Measurements from ENCODE around the gene OGFR. TPM values are rescaled to one million over a fixed set of nuclear protein-coding genes. Genes with fewer than 3 reads are reported as not detected.

OGFR gene
- total RNA-seq, 1 donor from 2014 or later: 43.7 TPM

GRCh38 chr20:62800314-62801259, 4.0 kb upstream of the OGFR start:
- DNase-seq (ENCODE audit: extremely low spot score in 2 of 2): no peak
- Histone ChIP-seq H3K27ac (no peak overlapping the region), H3K36me3 (peaks cover 0 to 20% of the 10 kb centered on the region in 2 donors), H3K4me3 (no peak overlapping the region), H3K27me3 (no peaks in the 10 kb centered on the region), H3K9me3 (no peaks in the 10 kb centered on the region), H3K4me1 (peaks cover 20% of the 10 kb centered on the region)
- no peak for TF ChIP-seq POLR2AphosphoS5 (IDR thresholded peaks at IDR 0.05; ENCODE audit: insufficient read depth in 1 of 2, low read depth in 1 of 2)
- TF ChIP-seq, protein P1, sequence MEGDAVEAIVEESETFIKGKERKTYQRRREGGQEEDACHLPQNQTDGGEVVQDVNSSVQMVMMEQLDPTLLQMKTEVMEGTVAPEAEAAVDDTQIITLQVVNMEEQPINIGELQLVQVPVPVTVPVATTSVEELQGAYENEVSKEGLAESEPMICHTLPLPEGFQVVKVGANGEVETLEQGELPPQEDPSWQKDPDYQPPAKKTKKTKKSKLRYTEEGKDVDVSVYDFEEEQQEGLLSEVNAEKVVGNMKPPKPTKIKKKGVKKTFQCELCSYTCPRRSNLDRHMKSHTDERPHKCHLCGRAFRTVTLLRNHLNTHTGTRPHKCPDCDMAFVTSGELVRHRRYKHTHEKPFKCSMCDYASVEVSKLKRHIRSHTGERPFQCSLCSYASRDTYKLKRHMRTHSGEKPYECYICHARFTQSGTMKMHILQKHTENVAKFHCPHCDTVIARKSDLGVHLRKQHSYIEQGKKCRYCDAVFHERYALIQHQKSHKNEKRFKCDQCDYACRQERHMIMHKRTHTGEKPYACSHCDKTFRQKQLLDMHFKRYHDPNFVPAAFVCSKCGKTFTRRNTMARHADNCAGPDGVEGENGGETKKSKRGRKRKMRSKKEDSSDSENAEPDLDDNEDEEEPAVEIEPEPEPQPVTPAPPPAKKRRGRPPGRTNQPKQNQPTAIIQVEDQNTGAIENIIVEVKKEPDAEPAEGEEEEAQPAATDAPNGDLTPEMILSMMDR (IDR thresholded peaks at IDR 0.05): no peak
- TF ChIP-seq POLR2A (IDR thresholded peaks at IDR 0.05): no peak
- intact Hi-C loops (cut with DNase I): no loop called here

DNA sequence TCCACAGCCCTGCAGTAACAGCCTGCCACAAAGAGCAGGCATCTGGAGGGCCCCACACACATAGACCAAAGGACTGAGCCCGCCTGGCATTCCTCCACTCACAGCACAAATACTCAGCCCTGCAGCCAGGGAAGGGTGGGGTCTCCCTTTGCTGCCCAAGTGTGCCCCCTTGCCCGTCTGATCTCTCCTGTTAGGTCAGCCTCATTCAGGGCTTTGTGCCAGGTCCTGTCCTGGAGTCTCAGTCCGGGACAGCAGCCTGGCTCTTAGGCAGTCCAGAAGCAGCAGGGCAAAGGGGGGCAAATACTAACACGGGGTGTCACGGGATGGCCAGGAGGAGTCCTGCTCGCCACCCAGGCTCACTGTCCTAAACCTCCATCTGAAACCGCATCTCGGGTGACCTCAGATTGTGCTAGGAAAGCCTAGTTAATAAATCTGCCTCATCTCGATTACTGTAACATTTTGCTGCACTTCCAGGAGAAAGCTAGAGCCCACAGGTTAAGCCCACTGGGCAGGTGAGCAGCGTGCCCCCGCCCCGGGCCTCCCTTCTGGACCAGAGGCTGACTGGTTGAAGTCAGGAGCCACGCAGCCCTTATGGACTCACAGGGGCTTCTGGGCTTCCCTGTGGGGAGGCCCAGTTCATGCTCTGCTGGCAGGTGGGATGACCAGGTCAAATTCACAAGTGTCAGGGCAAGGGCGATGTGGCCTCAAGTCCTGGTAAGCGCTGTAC, 3.2 kb upstream of the OGFR start:
- peaks cover 28% of the 10 kb centered on the region for H3K4me1 ChIP-seq
- intact Hi-C loops (cut with DNase I): no loop called here
- no peak overlapping the region for H3K4me3 ChIP-seq
- H3K36me3 ChIP-seq: peaks cover 0 to 20% of the 10 kb centered on the region in 2 donors
- H3K27ac ChIP-seq: no peak overlapping the region
- DNase-seq (ENCODE audit: extremely low spot score in 2 of 2): no peak
- H3K9me3 ChIP-seq: no peaks in the 10 kb centered on the region
- no peaks in the 10 kb centered on the region for H3K27me3 ChIP-seq
- TF ChIP-seq, protein P1 (IDR thresholded peaks at IDR 0.05): no peak
- no peak for TF ChIP-seq POLR2AphosphoS5 (IDR thresholded peaks at IDR 0.05; ENCODE audit: insufficient read depth in 1 of 2, low read depth in 1 of 2)
- no peak for TF ChIP-seq POLR2A (IDR thresholded peaks at IDR 0.05)

- Histone ChIP-seq H3K4me1 (peaks cover 31% of the 10 kb centered on the region), H3K27me3 (no peaks in the 10 kb centered on the region), H3K9me3 (no peaks in the 10 kb centered on the region), H3K27ac (no peak overlapping the region), H3K36me3 (peaks cover 0 to 20% of the 10 kb centered on the region in 2 donors), H3K4me3 (no peak overlapping the region)
- TF ChIP-seq POLR2AphosphoS5 (IDR thresholded peaks at IDR 0.05; ENCODE audit: insufficient read depth in 1 of 2, low read depth in 1 of 2) (no peak), POLR2A (IDR thresholded peaks at IDR 0.05) (no peak)
- TF ChIP-seq, protein P1 (IDR thresholded peaks at IDR 0.05): no peak
- no peak for DNase-seq (ENCODE audit: extremely low spot score in 2 of 2)
- intact Hi-C loops (cut with DNase I): no loop called here
These were observed 2.5 kb upstream of the OGFR start for GRCh38 chr20:62802026-62802712.

- H3K4me1 ChIP-seq: peaks cover 39% of the 10 kb centered on the region
- TF ChIP-seq POLR2AphosphoS5 (IDR thresholded peaks at IDR 0.05; ENCODE audit: insufficient read depth in 1 of 2, low read depth in 1 of 2) (no peak), POLR2A (IDR thresholded peaks at IDR 0.05) (no peak)
- TF ChIP-seq, protein P1 (IDR thresholded peaks at IDR 0.05): no peak
- DNase-seq (ENCODE audit: extremely low spot score in 2 of 2): no peak
- peaks cover 0 to 26% of the 10 kb centered on the region in 2 donors for H3K36me3 ChIP-seq
- peak overlapping the region; percentile 94 for H3K27ac ChIP-seq
- intact Hi-C loops (cut with DNase I): no loop called here
- H3K9me3 ChIP-seq: no peaks in the 10 kb centered on the region
- H3K27me3 ChIP-seq: no peaks in the 10 kb centered on the region
- peak overlapping the region; percentile 68 to 93 for H3K4me3 ChIP-seq
These were observed 511 bp upstream of the OGFR start for GRCh38 chr20:62804021-62804626.

All from vagina (tissue), 2 donors.